Left ventricle myocardium inferior (tissue), 1 donor: Measurements from ENCODE around the gene ZFP36L2. TPM values are rescaled to one million over a fixed set of nuclear protein-coding genes. Genes with fewer than 3 reads are reported as not detected.

Experiments
- DNase-seq: peaks from one replicate; pipeline ENCODE4 v3.0.0-alpha.2; 2020
- H3K27ac ChIP-seq: fragments of 200-600 bp; replicated peaks from 2 replicates; pipeline ENCODE4 v1.8.0; 2021
- H3K27me3 ChIP-seq: fragments of 200-600 bp; 2 replicates; pipeline ENCODE4 v1.8.0; 2021; ENCODE audit warnings: low read depth
- H3K36me3 ChIP-seq: fragments of 200-600 bp; 2 replicates; pipeline ENCODE4 v1.8.0; 2021
- H3K4me1 ChIP-seq: fragments of 200-600 bp; 2 replicates; pipeline ENCODE4 v1.8.0; 2021
- H3K4me3 ChIP-seq: fragments of 200-600 bp; 2 replicates; pipeline ENCODE4 v1.8.0; 2021; ENCODE audit warnings: mild to moderate bottlenecking, moderate library complexity
- H3K9me3 ChIP-seq: fragments of 200-600 bp; replicated peaks from 2 replicates; pipeline ENCODE4 v1.8.0; 2021
- CTCF ChIP-seq: fragments of 200-600 bp; IDR thresholded peaks from 2 replicates; pipeline ENCODE4 v1.8.0; 2021; ENCODE audit warnings: antibody characterized with exemption, mild to moderate bottlenecking, borderline replicate concordance
- intact Hi-C: fragments of 100-400 bp; cut with micrococcal nuclease; formaldehyde crosslinking; loops from one replicate; pipeline ENCODE4 v1.11.0; 2022
- total RNA-seq: library from RNA; stranded (reverse); fragmentation: NEBNext Ultra II Directional; extraction: Animal tissue kit (Norgen Biotek cat#: 25700); gene quantifications from one replicate; pipeline ENCODE4 v1.2.1, GENCODE V29; 2021
- donor health status: DM: no; HTN: yes; CAD: no; lungs with severe emphysema.

Gene ZFP36L2
- total RNA-seq, 1 donor from 2014 or later, result 48.5 TPM

GRCh38 chr2:43270461-43270860, 44.1 kb upstream of the ZFP36L2 start:
- intact Hi-C loops, result no loop called here
- TF ChIP-seq CTCF, result no peak
- DNase-seq, result no peak
- Histone ChIP-seq H3K4me1 (peaks cover 67% of the 10 kb centered on the region), H3K36me3 (no peaks in the 10 kb centered on the region), H3K27ac (peak overlapping the region; percentile 92), H3K4me3 (no peak overlapping the region), H3K9me3 (no peaks in the 10 kb centered on the region), H3K27me3 (no peaks in the 10 kb centered on the region)

- peak; percentile 79 for DNase-seq
- intact Hi-C loops, result no loop called here
- H3K9me3 ChIP-seq, result no peaks in the 10 kb centered on the region
- TF ChIP-seq CTCF, result no peak
- H3K4me1 ChIP-seq, result peaks cover 73% of the 10 kb centered on the region
- no peaks in the 10 kb centered on the region for H3K36me3 ChIP-seq
- H3K27me3 ChIP-seq, result no peaks in the 10 kb centered on the region
- peak overlapping the region; percentile 92 for H3K27ac ChIP-seq
- H3K4me3 ChIP-seq, result peak overlapping the region; percentile 24
Measured at GRCh38 chr2:43269706-43270105, 43.3 kb upstream of the ZFP36L2 start.

- Histone ChIP-seq H3K27ac (peak overlapping the region; percentile 92), H3K4me1 (peaks cover 77% of the 10 kb centered on the region), H3K36me3 (no peaks in the 10 kb centered on the region), H3K27me3 (no peaks in the 10 kb centered on the region), H3K9me3 (no peaks in the 10 kb centered on the region), H3K4me3 (peak overlapping the region; percentile 24)
- intact Hi-C loops, result no loop called here
- DNase-seq, result peak; percentile 87
- TF ChIP-seq CTCF, result peak; percentile 21
Measured at GRCh38 chr2:43269074-43269572, 42.7 kb upstream of the ZFP36L2 start.

GRCh38 chr2:43268066-43268953, 41.9 kb upstream of the ZFP36L2 start:
- no peak for DNase-seq
- intact Hi-C loops, result no loop called here
- H3K4me3 ChIP-seq, result peak overlapping the region; percentile 24
- H3K27ac ChIP-seq, result peak overlapping the region; percentile 92
- no peaks in the 10 kb centered on the region for H3K27me3 ChIP-seq
- H3K4me1 ChIP-seq, result peaks cover 70% of the 10 kb centered on the region
- no peak for TF ChIP-seq CTCF
- H3K36me3 ChIP-seq, result no peaks in the 10 kb centered on the region
- no peaks in the 10 kb centered on the region for H3K9me3 ChIP-seq

GRCh38 chr2:43267381-43267780, 41.0 kb upstream of the ZFP36L2 start:
- TF ChIP-seq CTCF, result no peak
- Histone ChIP-seq H3K36me3 (no peaks in the 10 kb centered on the region), H3K27ac (peak overlapping the region; percentile 92), H3K9me3 (no peaks in the 10 kb centered on the region), H3K27me3 (no peaks in the 10 kb centered on the region), H3K4me3 (no peak overlapping the region), H3K4me1 (peaks cover 67% of the 10 kb centered on the region)
- DNase-seq, result no peak
- intact Hi-C loops, result no loop called here
